ENCODE data around the gene ST6GALNAC1. TPM values are rescaled to one million over a fixed set of nuclear protein-coding genes. Genes with fewer than 3 reads are reported as not detected.

ST6GALNAC1 gene
- polyA plus RNA-seq, 1 donor (not counting 4 experiments of a cell fraction or from before 2014, with no cell fraction given): 0.46 TPM

GRCh38 chr17:76575570-76575969, 68.0 kb downstream of the ST6GALNAC1 start:
- dilution Hi-C loops (cut with MboI; ENCODE audit: extremely low pct_ligation_motif_present, low sequenced_read_pairs): no loop called here
- Histone ChIP-seq H3K4me2 (ENCODE audit: control insufficient read depth, extremely low read depth, insufficient read depth, low read depth, low read length) (no peak overlapping the region), H3K9me1 (ENCODE audit: control insufficient read depth, extremely low read depth, insufficient read depth, low read length) (no peaks in the 10 kb centered on the region), H3K27me3 (ENCODE audit: control insufficient read depth, extremely low read depth, insufficient read depth, low read length) (no peaks in the 10 kb centered on the region), H3K79me2 (ENCODE audit: control insufficient read depth, insufficient read depth, low read length) (no peaks in the 10 kb centered on the region), H2AFZ (ENCODE audit: control insufficient read depth, low read length) (no peak overlapping the region), H3K4me1 (ENCODE audit: control insufficient read depth, extremely low read depth, insufficient read depth, low read length) (peaks cover 26% of the 10 kb centered on the region), H3K9me3 (ENCODE audit: control insufficient read depth, low read depth, low read length) (no peaks in the 10 kb centered on the region), H3K36me3 (ENCODE audit: control insufficient read depth in 2 of 2, extremely low read depth in 1 of 2, insufficient read depth in 2 of 2, low read length in 2 of 2) (peaks cover 5 to 15% of the 10 kb centered on the region in 2 experiments), H4K20me1 (ENCODE audit: control insufficient read depth, extremely low read depth, insufficient read depth, low read length) (no peaks in the 10 kb centered on the region), H3K27ac (ENCODE audit: control insufficient read depth, insufficient read depth, low read length) (no peak overlapping the region), H3K4me3 (ENCODE audit: control insufficient read depth in 2 of 3, extremely low read depth in 1 of 3, insufficient read depth in 2 of 3, low read depth in 1 of 3, low read length in 3 of 3) (no peak overlapping the region), H3K9ac (ENCODE audit: control insufficient read depth, extremely low read depth, insufficient read depth, low read length) (no peak overlapping the region)
- DNase-seq (ENCODE audit: low read depth, low spot score) (no peak), FAIRE-seq (no peak)
- TF ChIP-seq, protein P1, sequence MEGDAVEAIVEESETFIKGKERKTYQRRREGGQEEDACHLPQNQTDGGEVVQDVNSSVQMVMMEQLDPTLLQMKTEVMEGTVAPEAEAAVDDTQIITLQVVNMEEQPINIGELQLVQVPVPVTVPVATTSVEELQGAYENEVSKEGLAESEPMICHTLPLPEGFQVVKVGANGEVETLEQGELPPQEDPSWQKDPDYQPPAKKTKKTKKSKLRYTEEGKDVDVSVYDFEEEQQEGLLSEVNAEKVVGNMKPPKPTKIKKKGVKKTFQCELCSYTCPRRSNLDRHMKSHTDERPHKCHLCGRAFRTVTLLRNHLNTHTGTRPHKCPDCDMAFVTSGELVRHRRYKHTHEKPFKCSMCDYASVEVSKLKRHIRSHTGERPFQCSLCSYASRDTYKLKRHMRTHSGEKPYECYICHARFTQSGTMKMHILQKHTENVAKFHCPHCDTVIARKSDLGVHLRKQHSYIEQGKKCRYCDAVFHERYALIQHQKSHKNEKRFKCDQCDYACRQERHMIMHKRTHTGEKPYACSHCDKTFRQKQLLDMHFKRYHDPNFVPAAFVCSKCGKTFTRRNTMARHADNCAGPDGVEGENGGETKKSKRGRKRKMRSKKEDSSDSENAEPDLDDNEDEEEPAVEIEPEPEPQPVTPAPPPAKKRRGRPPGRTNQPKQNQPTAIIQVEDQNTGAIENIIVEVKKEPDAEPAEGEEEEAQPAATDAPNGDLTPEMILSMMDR (optimal IDR thresholded peaks at IDR 0.05 in 1 of 3, IDR thresholded peaks at IDR 0.05 in 1 of 3, conservative IDR thresholded peaks at IDR 0.05 in 1 of 3; ENCODE audit: extremely low read depth in 1 of 3, insufficient read depth in 2 of 3, low read length in 3 of 3): no peak
- TF ChIP-seq EZH2 (IDR thresholded peaks at IDR 0.05; ENCODE audit: low read length): no peak

Small RNAs within 50 kb of the gene (small RNA-seq; reads per million reads assigned to genes)
- gene AC015802.2 (ENCODE audit: insufficient read length in 3 of 3, low read depth in 3 of 3, low replicate concordance in 1 of 3) (0 reads per million in 3 experiments), gene RNU6-227P (ENCODE audit: insufficient read length in 3 of 3, low read depth in 3 of 3, low replicate concordance in 1 of 3) (0 reads per million in 3 experiments)

Other genes with a start within 250 kb of the ST6GALNAC1 start
- gene UBE2O, start 190.6 kb downstream of the ST6GALNAC1 start, polyA plus RNA-seq: 8.9 to 12.3 TPM (median 10.9 TPM) in 3 replicates
- gene AANAT, start 176.2 kb downstream of the ST6GALNAC1 start, polyA plus RNA-seq: not detected in 3 replicates
- gene RHBDF2, start 142.3 kb downstream of the ST6GALNAC1 start, polyA plus RNA-seq: 14.9 to 22.6 TPM (median 20.6 TPM) in 3 replicates
- 10.3 to 26.1 TPM (median 15.3 TPM) in 3 replicates for gene CYGB, start 106.0 kb downstream of the ST6GALNAC1 start, polyA plus RNA-seq
- 0.65 to 1.7 TPM (median 1.2 TPM) in 3 replicates for gene PRCD, start 103.7 kb downstream of the ST6GALNAC1 start, polyA plus RNA-seq
- gene ST6GALNAC2, start 57.9 kb downstream of the ST6GALNAC1 start, polyA plus RNA-seq: 38.7 to 63.2 TPM (median 45.8 TPM) in 3 replicates
- 113 to 118 TPM (median 114 TPM) in 3 replicates for gene MXRA7, start 67.2 kb upstream of the ST6GALNAC1 start, polyA plus RNA-seq
- 11.0 to 14.6 TPM (median 12.0 TPM) in 3 replicates for gene JMJD6, start 82.8 kb upstream of the ST6GALNAC1 start, polyA plus RNA-seq
- 32.3 to 48.3 TPM (median 37.6 TPM) in 3 replicates for gene METTL23, start 83.1 kb upstream of the ST6GALNAC1 start, polyA plus RNA-seq
- 161 to 249 TPM (median 197 TPM) in 3 replicates for gene SRSF2, start 93.6 kb upstream of the ST6GALNAC1 start, polyA plus RNA-seq
- gene MFSD11, start 94.4 kb upstream of the ST6GALNAC1 start, polyA plus RNA-seq: 14.6 to 17.6 TPM (median 15.2 TPM) in 3 replicates
- 0.29 to 0.62 TPM (median 0.31 TPM) in 3 replicates for gene MGAT5B, start 224.6 kb upstream of the ST6GALNAC1 start, polyA plus RNA-seq